NCI-H2227 treated with DMSO at 0.1 percent for 48 hours (cell line): ENCODE measurements around the gene EFCAB8.
"Not testable (repeated sequence)": the region's sequence is repeated elsewhere in the genome, so short reads cannot be mapped to it uniquely, and the experiment has no call there.

Experiments
- DNase-seq: peaks from one replicate; lab custom pipeline; 2025; lab: John Stamatoyannopoulos, UW

Gene EFCAB8

GRCh38 chr20:32972181-32973076 is 113.7 kb downstream of the EFCAB8 start:
- DNase-seq = no peak

- DNase-seq = no peak
Measured at GRCh38 chr20:32973077-32973717, 114.5 kb downstream of the EFCAB8 start.

- DNase-seq = not testable (repeated sequence)
Measured at GRCh38 chr20:32974204-32975064, 115.7 kb downstream of the EFCAB8 start.

GRCh38 chr20:32975121-32975520 is 116.4 kb downstream of the EFCAB8 start:
- not testable (repeated sequence) for DNase-seq

DNA sequence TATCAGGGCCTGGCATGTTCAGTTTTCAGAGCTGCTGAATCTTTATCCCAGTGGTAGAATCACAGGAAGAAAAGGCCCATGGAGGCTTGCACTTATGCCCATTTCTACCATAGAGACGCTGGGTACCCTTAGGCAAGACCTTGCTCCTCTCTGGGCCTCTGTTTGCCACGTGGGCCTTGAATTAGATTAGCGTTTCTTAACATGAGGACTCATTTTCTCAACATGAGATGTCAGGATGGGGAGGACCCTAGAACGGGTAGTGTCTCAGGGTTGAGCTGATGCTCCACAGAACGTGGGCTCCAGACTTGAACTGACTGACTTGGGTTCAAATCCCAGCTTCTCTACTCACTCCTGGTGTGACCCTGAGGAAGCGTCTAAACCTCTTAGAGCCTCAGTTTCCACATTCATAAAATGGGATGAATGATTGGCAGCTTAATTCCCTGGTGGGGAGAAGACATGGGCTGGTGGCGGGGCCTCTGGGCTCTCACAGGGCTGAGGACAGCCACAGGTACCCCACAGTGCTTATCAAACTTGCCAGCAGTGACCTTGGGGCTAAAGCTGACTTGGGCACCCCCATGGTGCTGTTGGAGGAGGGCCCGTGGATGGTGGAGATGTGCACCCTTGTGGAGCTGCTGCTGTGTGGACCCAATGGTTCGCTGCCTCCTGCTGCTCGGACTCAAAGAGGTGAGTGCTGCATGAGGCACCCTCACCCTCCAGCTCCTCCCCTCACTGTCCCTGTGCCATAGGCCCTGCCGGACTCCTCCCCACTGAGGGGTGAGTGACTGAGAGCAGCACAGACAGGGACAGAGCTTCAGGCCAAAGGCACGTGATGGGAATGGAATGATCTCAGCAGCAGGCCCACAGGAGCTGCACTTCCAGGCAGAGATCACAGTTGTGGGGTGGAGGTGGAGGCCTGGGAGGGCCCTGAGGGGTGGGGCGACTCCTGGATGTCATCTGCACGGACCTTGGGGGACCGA is 117.3 kb downstream of the EFCAB8 start:
- DNase-seq = no peak

DNA sequence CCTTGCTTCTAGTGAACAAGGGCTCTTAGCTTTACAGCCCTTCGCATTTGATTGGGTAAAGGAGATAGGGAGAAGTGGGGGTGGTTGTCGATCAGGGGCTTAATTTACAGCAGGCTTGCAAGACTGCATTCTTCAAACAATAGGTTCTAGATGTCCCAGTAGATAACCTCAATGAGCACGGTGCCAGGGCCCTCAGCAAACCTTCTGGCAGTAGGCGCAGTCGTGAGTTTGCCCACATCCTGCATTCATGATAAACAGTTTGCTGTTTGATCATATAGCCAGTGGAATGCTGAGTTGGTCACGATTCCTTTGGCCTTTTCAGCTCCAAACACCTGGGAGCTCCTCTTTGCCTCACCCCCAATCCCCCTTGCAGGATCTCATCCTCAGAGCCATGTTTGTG is 118.0 kb downstream of the EFCAB8 start:
- DNase-seq = no peak

- no peak for DNase-seq
Measured at GRCh38 chr20:32977281-32978008, 118.7 kb downstream of the EFCAB8 start.

GRCh38 chr20:32978009-32978335 is 119.2 kb downstream of the EFCAB8 start:
- no peak for DNase-seq

DNA sequence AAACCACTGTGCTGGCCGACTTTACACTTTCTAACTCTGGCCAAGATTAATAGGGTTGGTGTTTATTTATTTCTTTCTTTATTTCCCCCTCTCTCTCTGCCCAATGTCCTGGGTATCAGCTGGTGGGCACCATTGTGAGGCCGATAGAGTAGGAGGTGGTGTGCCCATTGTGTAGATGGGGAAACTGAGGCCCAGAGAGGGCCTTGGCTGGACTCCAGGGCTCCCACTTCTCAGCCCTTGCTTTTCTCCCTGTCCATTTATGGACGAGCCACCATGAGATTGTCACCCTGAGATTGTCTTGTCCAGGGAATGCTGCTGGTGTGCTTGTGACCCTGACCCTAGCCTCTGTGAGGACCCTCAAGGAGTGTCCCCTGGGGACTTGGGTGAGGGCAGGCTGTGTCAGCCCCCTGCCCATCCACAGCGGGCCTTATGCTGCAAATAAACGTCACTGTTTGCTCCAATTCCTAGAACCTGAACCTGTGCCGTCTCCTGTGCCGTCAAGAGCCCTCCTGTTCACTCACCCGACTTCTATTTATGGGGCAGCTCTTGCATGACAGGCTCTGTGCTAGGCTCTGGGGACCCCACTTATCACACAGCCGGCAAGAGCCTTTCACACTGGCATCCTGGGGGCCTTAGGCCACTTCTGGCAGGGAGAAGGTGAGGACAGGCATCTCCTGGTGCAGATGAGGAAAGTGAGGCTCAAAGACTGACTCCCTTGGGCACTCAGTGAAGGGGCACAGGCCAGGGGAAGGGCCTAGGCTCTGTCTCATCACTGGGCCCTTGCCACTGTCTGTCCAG is 120.7 kb downstream of the EFCAB8 start:
- DNase-seq = no peak

- no peak for DNase-seq
Measured at GRCh38 chr20:32980131-32980941, 121.6 kb downstream of the EFCAB8 start.

DNA sequence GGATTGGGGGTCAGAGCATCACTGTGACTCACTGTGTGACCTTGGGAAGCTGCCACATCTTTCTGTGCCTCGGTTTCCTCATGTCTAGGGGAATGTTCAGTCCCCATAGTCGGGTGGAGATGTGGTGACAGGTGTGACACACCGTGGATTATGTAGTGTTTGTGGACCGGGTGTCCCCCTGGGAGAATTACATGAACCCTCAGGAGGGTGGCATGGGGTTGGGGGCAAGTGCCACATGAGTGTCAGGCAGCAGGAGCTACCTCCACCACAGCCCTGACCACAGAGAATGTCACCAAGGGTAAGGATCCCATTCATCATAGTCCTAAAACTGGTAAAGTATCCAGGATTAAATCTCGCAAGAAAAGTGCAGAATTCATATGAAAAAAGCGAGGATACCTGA is 122.3 kb downstream of the EFCAB8 start:
- DNase-seq = no peak

DNA sequence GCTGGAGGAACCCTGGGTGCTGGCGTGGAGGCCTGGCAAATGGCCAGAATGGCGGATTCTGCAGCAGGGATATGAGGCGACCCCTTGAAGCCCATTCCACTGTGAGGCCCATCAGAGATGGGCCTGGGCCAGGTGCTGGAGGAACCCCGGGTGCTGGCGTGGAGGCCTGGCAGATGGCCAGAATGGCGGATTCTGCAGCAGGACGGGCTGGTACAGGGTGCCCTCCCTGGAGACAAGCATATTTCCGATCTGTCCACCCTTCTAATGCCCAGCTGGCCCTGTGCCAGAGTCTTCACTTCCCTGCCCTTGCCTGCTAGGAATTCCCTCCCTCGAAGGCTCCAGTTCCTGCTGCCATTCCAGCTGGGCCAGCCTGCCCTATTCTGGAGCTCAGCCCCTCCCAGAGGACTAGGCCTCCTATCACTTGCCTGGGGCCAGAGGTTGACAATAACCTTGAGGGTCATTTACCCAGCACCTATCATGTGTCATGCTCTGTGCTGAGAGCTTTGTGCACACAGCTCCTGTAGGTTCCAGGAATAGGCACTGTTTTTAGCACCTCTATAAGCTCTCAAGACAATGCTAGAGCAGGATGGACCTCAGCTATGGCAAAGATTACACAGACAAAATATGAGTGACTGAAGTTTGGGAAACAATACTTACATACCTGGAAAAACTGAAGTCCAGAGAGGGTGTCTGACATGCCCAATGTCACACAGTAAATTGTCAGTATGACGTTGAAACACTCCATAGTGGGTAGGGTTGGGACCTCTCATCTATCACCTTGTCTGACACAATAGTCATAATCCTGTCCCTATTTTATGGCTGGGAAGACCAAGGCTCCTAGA is 124.1 kb downstream of the EFCAB8 start:
- DNase-seq = no peak

- no peak for DNase-seq
Measured at GRCh38 chr20:32983459-32984112, 124.9 kb downstream of the EFCAB8 start.

DNA sequence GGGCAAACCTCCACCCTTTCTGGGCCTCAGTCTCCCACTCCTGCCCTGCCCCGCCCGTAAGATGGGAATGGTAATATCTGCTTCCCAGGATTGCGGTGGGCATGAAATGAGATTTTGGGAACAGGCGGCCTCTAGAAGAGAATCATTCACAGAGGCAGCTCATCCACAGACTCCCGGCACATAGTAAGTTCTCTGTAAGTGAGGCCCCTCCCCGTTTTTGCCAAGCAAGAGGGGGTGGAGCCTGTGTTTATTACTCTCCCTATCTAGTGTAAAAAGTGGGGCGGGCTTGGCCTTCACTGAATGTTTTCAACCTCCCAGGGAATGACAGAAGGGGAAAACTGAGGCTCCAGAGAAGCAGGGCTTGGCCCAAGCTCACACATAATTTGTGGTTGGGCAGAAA is 125.5 kb downstream of the EFCAB8 start:
- DNase-seq = no peak

DNA sequence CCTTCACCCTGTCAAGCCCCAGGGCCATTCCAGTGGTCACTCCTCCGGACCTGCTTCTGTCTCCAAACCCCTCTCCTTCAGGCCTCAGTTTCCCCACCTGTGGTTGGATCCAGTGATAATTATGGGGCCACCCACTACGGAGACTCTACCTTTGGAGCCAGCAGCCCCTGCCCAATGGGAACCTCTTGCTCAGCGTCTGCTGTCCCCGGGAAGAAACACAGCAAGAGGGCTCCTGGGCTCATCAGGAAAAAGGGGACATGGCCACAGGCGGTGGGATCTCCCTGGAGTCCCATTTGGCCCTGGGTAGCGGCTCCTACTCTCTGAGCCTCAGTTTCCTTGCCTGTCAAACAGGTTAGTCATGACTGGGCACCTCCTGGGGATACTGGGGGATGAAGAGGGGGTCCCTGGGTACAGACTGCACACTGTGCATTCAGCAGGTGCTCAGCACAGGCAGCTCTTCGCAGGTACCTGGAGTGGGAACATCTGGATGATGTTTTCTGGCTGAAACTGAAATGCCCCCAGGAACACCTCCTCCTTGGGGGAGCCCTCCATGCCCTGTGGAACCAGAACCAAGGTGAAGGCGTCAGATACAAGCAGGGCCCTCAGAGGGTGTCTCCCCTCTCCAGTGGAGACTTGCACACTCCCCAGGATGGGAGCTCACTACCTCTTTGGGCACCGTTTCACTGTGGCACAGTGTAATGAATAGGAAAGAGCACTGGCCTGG is 126.1 kb downstream of the EFCAB8 start:
- no peak for DNase-seq

- no peak for DNase-seq
Measured at GRCh38 chr20:32985596-32985995, 126.9 kb downstream of the EFCAB8 start.
